Uterus (tissue), 4 donors: ENCODE data around the gene MAPK11. TPM values are rescaled to one million over a fixed set of nuclear protein-coding genes. Genes with fewer than 3 reads are reported as not detected.

Experiments
- DNase-seq, 2 donors: peaks; one replicate each; pipeline ENCODE4 v3.0.0-alpha.2; 2019 to 2020
- H3K27ac ChIP-seq, 2 donors: fragments of 200-600 bp; sonication (generic); 1 replicate in 1 of 2; 2 replicates in 1 of 2; pipeline ENCODE4 v1.5.1; 2016 to 2018
- H3K27me3 ChIP-seq, 2 donors: fragments of 200-600 bp; sonication (generic); one replicate each; pipeline ENCODE4 v1.5.1; 2018 to 2019; ENCODE audit warnings: control low read depth in 1 of 2
- H3K36me3 ChIP-seq, 2 donors: fragments of 200-600 bp; sonication (generic); one replicate each; pipeline ENCODE4 v1.5.1; 2019; ENCODE audit warnings: control low read depth in 1 of 2
- H3K4me1 ChIP-seq, 2 donors: fragments of 200-600 bp; sonication (generic); one replicate each; pipeline ENCODE4 v1.5.1; 2018 to 2019; ENCODE audit warnings: control low read depth in 1 of 2
- H3K4me3 ChIP-seq, 2 donors: fragments of 200-600 bp; sonication (generic); 1 replicate in 1 of 2; 2 replicates in 1 of 2; pipeline ENCODE4 v1.5.1; 2018 to 2019; ENCODE audit warnings: mild to moderate bottlenecking in 1 of 2
- H3K9me3 ChIP-seq, 2 donors: fragments of 200-600 bp; sonication (generic); one replicate each; pipeline ENCODE4 v1.5.1; 2019; ENCODE audit warnings: control low read depth in 1 of 2
- POLR2A ChIP-seq, 2 donors: fragments of 450-650 bp; IDR thresholded peaks; one replicate each; pipeline ENCODE4 v1.6.1; 2016; ENCODE audit warnings: antibody characterized with exemption in 2 of 2, mild to moderate bottlenecking in 1 of 2, moderate library complexity in 1 of 2
- intact Hi-C: fragments of 100-400 bp; cut with DNase I; formaldehyde crosslinking; loops from one replicate; pipeline ENCODE4 v1.15.1; 2023; ENCODE audit warnings: low total_unique reads
- total RNA-seq, 4 donors: library from RNA; depleted of rRNA in 3 of 4; stranded (reverse); fragments of >200 nt in 3 of 4; gene quantifications; one replicate each; pipeline versions ENCODE4 v1.1.0 to v1.2.4, GENCODE V29; 2014 to 2023
- TF ChIP-seq, protein P1 (sequence below), 4 experiments: fragments of 200-600 bp in 2 of 4; fragments of 450-650 bp in 2 of 4; sonication (generic) in 2 of 4; IDR thresholded peaks; one replicate each; pipeline ENCODE4 v1.5.1; 2016 to 2019; ENCODE audit warnings: antibody characterized with exemption in 4 of 4, mild to moderate bottlenecking in 2 of 4, moderate library complexity in 1 of 4
- donor health status: DM: yes; HTN: yes; CAD: no.

MAPK11 gene
- total RNA-seq, 4 donors from 2014 or later: 7.9 to 39.5 (median 22.4) TPM

DNA sequence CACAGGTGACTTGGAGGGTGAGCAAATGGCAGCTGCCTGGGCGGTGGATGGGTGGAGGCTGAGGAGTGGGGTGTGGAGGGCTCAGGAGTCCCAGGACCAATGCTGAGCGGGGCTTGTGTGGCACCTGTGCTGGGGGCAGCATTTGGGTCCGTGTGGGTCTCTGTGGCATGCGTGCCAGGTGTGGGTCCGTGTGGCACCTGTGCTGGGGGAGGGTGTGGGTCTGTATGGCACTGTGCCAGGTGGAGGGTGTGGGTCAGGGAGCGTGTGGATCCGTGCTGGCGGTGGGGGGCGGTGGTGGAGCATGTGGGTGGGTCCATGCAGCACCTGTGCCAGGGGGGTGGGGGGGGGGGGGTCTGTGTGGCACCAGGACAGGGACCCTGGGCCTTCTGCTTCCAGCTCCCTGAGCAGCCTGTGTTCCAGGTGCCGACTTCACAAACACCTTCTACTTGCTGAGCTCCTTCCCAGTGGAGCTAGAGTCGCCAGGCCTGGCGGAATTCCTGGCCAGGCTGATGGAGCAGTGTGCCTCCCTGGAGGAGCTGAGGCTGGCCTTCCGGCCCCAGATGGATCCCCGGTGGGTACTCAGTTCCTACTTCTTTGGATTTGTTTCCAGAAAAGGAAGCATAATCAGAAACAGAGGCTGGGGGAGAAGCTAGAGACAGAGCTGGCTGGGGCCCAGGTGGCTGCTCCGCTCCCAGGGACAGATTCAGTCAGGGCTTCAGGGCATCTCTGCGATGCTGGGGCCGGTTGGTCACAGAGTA is 54.7 kb downstream of the MAPK11 start:
- H3K27ac ChIP-seq: no peak overlapping the region
- no peaks in the 10 kb centered on the region for H3K9me3 ChIP-seq
- intact Hi-C loops: no loop called here
- no peaks in the 10 kb centered on the region for H3K27me3 ChIP-seq
- H3K4me1 ChIP-seq: no peaks in the 10 kb centered on the region
- no peak for TF ChIP-seq POLR2A (IDR thresholded peaks at IDR 0.05)
- TF ChIP-seq, protein P1, sequence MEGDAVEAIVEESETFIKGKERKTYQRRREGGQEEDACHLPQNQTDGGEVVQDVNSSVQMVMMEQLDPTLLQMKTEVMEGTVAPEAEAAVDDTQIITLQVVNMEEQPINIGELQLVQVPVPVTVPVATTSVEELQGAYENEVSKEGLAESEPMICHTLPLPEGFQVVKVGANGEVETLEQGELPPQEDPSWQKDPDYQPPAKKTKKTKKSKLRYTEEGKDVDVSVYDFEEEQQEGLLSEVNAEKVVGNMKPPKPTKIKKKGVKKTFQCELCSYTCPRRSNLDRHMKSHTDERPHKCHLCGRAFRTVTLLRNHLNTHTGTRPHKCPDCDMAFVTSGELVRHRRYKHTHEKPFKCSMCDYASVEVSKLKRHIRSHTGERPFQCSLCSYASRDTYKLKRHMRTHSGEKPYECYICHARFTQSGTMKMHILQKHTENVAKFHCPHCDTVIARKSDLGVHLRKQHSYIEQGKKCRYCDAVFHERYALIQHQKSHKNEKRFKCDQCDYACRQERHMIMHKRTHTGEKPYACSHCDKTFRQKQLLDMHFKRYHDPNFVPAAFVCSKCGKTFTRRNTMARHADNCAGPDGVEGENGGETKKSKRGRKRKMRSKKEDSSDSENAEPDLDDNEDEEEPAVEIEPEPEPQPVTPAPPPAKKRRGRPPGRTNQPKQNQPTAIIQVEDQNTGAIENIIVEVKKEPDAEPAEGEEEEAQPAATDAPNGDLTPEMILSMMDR (IDR thresholded peaks at IDR 0.05): no peak
- H3K36me3 ChIP-seq: no peaks in the 10 kb centered on the region
- peak in 1 of 2 donors; percentile 43 for DNase-seq
- H3K4me3 ChIP-seq: no peak overlapping the region

Other genes with a start within 250 kb of the MAPK11 start
- not detected for gene TTLL8, start 212.1 kb downstream of the MAPK11 start, total RNA-seq
- gene MLC1, start 185.0 kb downstream of the MAPK11 start, total RNA-seq: 1 to 10 TPM in 1 of 4 donors, under 1 TPM in 2, not detected in 1; 0.29 to 1.9 (median 0.40) TPM
- gene MOV10L1, start 180.4 kb downstream of the MAPK11 start, total RNA-seq: 1 to 10 TPM in 2 of 4 donors, not detected in 2; 1.8 to 3.4 TPM
- gene PANX2, start 99.6 kb downstream of the MAPK11 start, total RNA-seq: under 1 TPM in 2 of 4 donors, not detected in 2; 0.35 to 0.43 TPM
- 10 to 100 TPM in 3 of 4 donors, 1 to 10 TPM in 1; 9.5 to 37.3 (median 15.0) TPM for gene TRABD, start 84.5 kb downstream of the MAPK11 start, total RNA-seq
- gene SELENOO, start 69.4 kb downstream of the MAPK11 start, total RNA-seq: 10 to 100 TPM in 2 of 4 donors, 1 to 10 TPM in 2; 1.5 to 22.1 (median 10.0) TPM
- gene TUBGCP6, start 25.4 kb downstream of the MAPK11 start, total RNA-seq: 10 to 100 TPM; 19.1 to 52.2 (median 40.7) TPM
- gene HDAC10, start 19.1 kb downstream of the MAPK11 start, total RNA-seq: 10 to 100 TPM in 3 of 4 donors, 1 to 10 TPM in 1; 1.2 to 40.5 (median 20.6) TPM
- gene MAPK12, start 8.7 kb downstream of the MAPK11 start, total RNA-seq: 10 to 100 TPM; 10.3 to 41.4 (median 28.3) TPM
- 100 to 1,000 TPM in 2 of 4 donors, 10 to 100 TPM in 2; 44.7 to 208 (median 126) TPM for gene PLXNB2, start 37.3 kb upstream of the MAPK11 start, total RNA-seq
- 10 to 100 TPM in 1 of 4 donors, 1 to 10 TPM in 3; 2.9 to 15.5 (median 8.0) TPM for gene DENND6B, start 56.6 kb upstream of the MAPK11 start, total RNA-seq
- 10 to 100 TPM; 42.4 to 73.1 (median 47.2) TPM for gene PPP6R2, start 72.9 kb upstream of the MAPK11 start, total RNA-seq
- 10 to 100 TPM; 35.0 to 84.0 (median 60.9) TPM for gene SBF1, start 204.7 kb upstream of the MAPK11 start, total RNA-seq
- under 1 TPM in 2 of 4 donors, not detected in 2; 0.14 to 0.95 TPM for gene ADM2, start 211.2 kb upstream of the MAPK11 start, total RNA-seq
- gene MIOX, start 216.5 kb upstream of the MAPK11 start, total RNA-seq: not detected
- 10 to 100 TPM; 19.7 to 61.3 (median 32.0) TPM for gene LMF2, start 237.3 kb upstream of the MAPK11 start, total RNA-seq
- 100 to 1,000 TPM in 1 of 4 donors, 10 to 100 TPM in 3; 51.7 to 155 (median 55.4) TPM for gene NCAPH2, start 237.8 kb upstream of the MAPK11 start, total RNA-seq